GM18505 (cell line): Measurements from ENCODE around the gene TMEM9.

ENCODE experiments used
- ATAC-seq: cut with Tn5 transposase; IDR thresholded peaks from one replicate; pipeline ENCODE4 v1.9.1; 2021; ENCODE audit not compliant: unreplicated experiment
- POLR2A ChIP-seq: IDR thresholded peaks from 4 replicates; pipeline ENCODE4 v1.6.1; 2011; ENCODE audit warnings: borderline replicate concordance; ENCODE audit not compliant: insufficient read depth, insufficient read length; ENCODE audit errors: extremely low read depth

TMEM9 gene

GRCh38 chr1:201145816-201146215 lies 8.5 kb downstream of the TMEM9 start:
- TF ChIP-seq POLR2A: no peak
- ATAC-seq: no peak

- ATAC-seq: no peak
- TF ChIP-seq POLR2A: no peak
These were observed 9.1 kb downstream of the TMEM9 start for GRCh38 chr1:201145132-201145531.

GRCh38 chr1:201144701-201145100 lies 9.6 kb downstream of the TMEM9 start:
- TF ChIP-seq POLR2A: no peak
- no peak for ATAC-seq

- TF ChIP-seq POLR2A: no peak
- ATAC-seq: no peak
These were observed 10.3 kb downstream of the TMEM9 start for GRCh38 chr1:201143726-201144635.

GRCh38 chr1:201142849-201143725 lies 11.2 kb downstream of the TMEM9 start:
- no peak for ATAC-seq
- TF ChIP-seq POLR2A: no peak

GRCh38 chr1:201142011-201142848 lies 12.0 kb downstream of the TMEM9 start:
- TF ChIP-seq POLR2A: no peak
- ATAC-seq: no peak

- no peak for ATAC-seq
- TF ChIP-seq POLR2A: no peak
These were observed 12.9 kb downstream of the TMEM9 start for GRCh38 chr1:201141418-201141817.

GRCh38 chr1:201140941-201141260 lies 13.4 kb downstream of the TMEM9 start:
- TF ChIP-seq POLR2A: no peak
- ATAC-seq: no peak

GRCh38 chr1:201140235-201140940 lies 13.9 kb downstream of the TMEM9 start:
- no peak for TF ChIP-seq POLR2A
- ATAC-seq: no peak

- TF ChIP-seq POLR2A: no peak
- ATAC-seq: no peak
These were observed 14.5 kb downstream of the TMEM9 start for GRCh38 chr1:201139756-201140155.

- no peak for TF ChIP-seq POLR2A
- no peak for ATAC-seq
These were observed 15.0 kb downstream of the TMEM9 start for GRCh38 chr1:201139306-201139705.

GRCh38 chr1:201138311-201138840 lies 15.9 kb downstream of the TMEM9 start:
- TF ChIP-seq POLR2A: no peak
- ATAC-seq: no peak
